ENCODE measurements around the gene LDLRAD4. TPM values are rescaled to one million over a fixed set of nuclear protein-coding genes. Genes with fewer than 3 reads are reported as not detected.

Gene LDLRAD4
- total and polyA plus RNA-seq, 2 donors (not counting 1 experiment from before 2014, with no cell fraction given) = 13.9 to 35.7 TPM

DNA sequence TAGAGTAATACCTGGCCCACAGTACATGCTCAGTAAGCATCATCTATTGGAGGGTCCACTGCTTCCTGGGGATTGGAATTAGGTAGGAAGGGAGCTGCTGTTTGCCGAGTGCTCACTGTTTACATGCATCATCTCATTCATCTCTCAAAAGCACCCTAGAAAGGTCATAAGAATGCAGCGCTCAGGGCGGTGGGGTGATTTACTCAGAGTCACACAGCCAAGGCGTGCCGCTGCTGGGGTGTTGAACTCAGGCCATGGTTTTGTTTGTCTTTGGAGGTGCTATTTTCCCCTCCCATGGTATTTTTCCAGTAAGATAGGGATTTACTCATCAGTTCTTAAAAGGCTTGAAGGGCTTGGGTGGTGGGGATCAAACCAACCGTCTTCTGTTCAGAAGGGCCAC, 227.5 kb downstream of the LDLRAD4 start:
- H2AFZ ChIP-seq (ENCODE audit: insufficient read depth, low read depth, low read length, poor library complexity, severe bottlenecking) = no peak overlapping the region
- no peak overlapping the region for H3K27ac ChIP-seq (ENCODE audit: low read length in 2 of 2)
- CTCF ChIA-PET = no interaction called here
- TF ChIP-seq, protein P1, sequence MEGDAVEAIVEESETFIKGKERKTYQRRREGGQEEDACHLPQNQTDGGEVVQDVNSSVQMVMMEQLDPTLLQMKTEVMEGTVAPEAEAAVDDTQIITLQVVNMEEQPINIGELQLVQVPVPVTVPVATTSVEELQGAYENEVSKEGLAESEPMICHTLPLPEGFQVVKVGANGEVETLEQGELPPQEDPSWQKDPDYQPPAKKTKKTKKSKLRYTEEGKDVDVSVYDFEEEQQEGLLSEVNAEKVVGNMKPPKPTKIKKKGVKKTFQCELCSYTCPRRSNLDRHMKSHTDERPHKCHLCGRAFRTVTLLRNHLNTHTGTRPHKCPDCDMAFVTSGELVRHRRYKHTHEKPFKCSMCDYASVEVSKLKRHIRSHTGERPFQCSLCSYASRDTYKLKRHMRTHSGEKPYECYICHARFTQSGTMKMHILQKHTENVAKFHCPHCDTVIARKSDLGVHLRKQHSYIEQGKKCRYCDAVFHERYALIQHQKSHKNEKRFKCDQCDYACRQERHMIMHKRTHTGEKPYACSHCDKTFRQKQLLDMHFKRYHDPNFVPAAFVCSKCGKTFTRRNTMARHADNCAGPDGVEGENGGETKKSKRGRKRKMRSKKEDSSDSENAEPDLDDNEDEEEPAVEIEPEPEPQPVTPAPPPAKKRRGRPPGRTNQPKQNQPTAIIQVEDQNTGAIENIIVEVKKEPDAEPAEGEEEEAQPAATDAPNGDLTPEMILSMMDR (IDR thresholded peaks at IDR 0.05) = no peak
- no peak for TF ChIP-seq EZH2 (IDR thresholded peaks at IDR 0.05; ENCODE audit: borderline replicate concordance, insufficient read depth, low read depth, low read length, poor library complexity, severe bottlenecking)
- no peaks in the 10 kb centered on the region for H3K36me3 ChIP-seq (replicated peaks in 1 of 2; ENCODE audit: control extremely low read depth in 1 of 2, control insufficient read depth in 1 of 2, extremely low read depth in 1 of 2, insufficient read depth in 2 of 2, low read length in 1 of 2)
- peaks cover 7 to 12% of the 10 kb centered on the region in 2 donors for H3K4me1 ChIP-seq (ENCODE audit: control insufficient read depth in 2 of 2, insufficient read depth in 2 of 2, low read length in 2 of 2)
- no peaks in the 10 kb centered on the region for H4K20me1 ChIP-seq (ENCODE audit: control insufficient read depth, insufficient read depth, low read length, poor library complexity, severe bottlenecking)
- Mint-ChIP-seq H3K4me3 (no peak overlapping the region), H3K27me3 (peaks cover 27% of the 10 kb centered on the region), H3K4me1 (peaks cover 13% of the 10 kb centered on the region), H3K27ac (no peak overlapping the region), H3K9me3 (ENCODE audit: insufficient read depth) (no peaks in the 10 kb centered on the region)
- intact Hi-C loops (cut with micrococcal nuclease) = no loop called here
- no peak overlapping the region for H3K4me2 ChIP-seq (replicated peaks; ENCODE audit: low read depth, low read length, poor library complexity, severe bottlenecking)
- no peak for DNase-seq
- H3K79me2 ChIP-seq (ENCODE audit: control insufficient read depth, insufficient read depth, low read length) = no peaks in the 10 kb centered on the region
- POLR2A ChIA-PET = no interaction called here
- no peak for ATAC-seq (ENCODE audit: low read depth)
- no peak overlapping the region for H3K4me3 ChIP-seq (ENCODE audit: control extremely low read depth in 1 of 5, extremely low read depth in 1 of 5, insufficient read depth in 1 of 5, low read depth in 2 of 5, low read length in 4 of 5)
- H3K9ac ChIP-seq (ENCODE audit: low read length) = no peak overlapping the region
- no peaks in the 10 kb centered on the region for H3K9me3 ChIP-seq (ENCODE audit: control extremely low read depth in 1 of 3, control insufficient read depth in 2 of 3, insufficient read depth in 1 of 3, low read length in 2 of 3)
- no CpG with 5 or more reads among the region's 6 CpGs for WGBS (ENCODE audit: insufficient coverage)
- peaks cover 0 to 3% (median 0%) of the 10 kb centered on the region in 4 experiments for H3K27me3 ChIP-seq (replicated peaks in 1 of 4; ENCODE audit: control extremely low read depth in 1 of 4, control insufficient read depth in 3 of 4, insufficient read depth in 4 of 4, low read length in 3 of 4)

DNA sequence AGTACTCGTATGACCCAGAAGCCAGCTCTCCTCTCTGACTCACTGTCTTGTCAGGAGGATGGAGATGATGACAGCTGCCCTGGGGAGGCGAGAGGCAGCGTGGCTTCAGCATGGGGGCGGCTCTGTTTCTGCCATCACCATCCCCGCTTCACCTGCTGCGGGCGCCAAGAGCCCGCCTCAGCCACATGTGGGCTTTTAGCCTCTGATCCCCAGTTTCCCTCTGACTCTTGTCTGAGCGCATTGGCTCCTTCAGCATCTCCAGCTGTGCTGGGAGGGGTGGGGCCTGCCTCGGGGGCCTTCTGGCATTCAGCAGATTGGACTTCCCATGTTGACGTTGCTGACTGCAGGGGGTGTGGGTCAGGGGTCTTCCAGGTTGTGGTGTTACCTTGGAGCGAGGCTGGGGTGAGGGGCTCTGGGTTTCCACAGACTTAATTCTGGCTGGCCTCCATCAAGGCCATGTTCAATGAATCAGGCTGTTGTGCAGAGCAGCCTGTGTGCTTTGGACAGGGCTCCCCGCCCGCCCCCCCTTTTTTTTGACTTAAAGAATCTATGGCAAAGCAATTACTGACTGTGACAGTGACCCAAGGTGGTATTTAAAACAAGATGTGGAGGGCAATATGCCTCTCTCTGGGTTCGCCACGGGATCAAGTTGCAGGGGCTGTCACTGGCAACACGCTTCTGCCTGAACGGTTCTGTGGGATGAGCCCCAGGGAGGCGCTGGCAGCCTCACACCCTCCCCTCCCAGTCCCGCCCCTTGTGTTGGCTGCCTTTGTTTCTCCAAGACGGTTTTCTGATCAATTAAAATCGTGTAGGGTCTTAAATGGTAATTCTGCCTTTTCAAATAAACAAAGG, 228.3 kb downstream of the LDLRAD4 start:
- CTCF ChIA-PET = interaction anchor here (0.6 to 1.0 kb wide), 2 partner anchors 231 to 1623 kb away, joined by 4 to 5 read pairs; no protein-coding TSS in a partner anchor
- Mint-ChIP-seq H3K27me3 (peaks cover 25% of the 10 kb centered on the region), H3K4me1 (peaks cover 13% of the 10 kb centered on the region), H3K4me3 (no peak overlapping the region), H3K27ac (no peak overlapping the region), H3K9me3 (ENCODE audit: insufficient read depth) (no peaks in the 10 kb centered on the region)
- Histone ChIP-seq H3K4me2 (replicated peaks; ENCODE audit: low read depth, low read length, poor library complexity, severe bottlenecking) (no peak overlapping the region), H3K27ac (ENCODE audit: low read length in 2 of 2) (no peak overlapping the region), H3K27me3 (replicated peaks in 1 of 4; ENCODE audit: control extremely low read depth in 1 of 4, control insufficient read depth in 3 of 4, insufficient read depth in 4 of 4, low read length in 3 of 4) (peaks cover 0 to 3% (median 0%) of the 10 kb centered on the region in 4 experiments), H2AFZ (ENCODE audit: insufficient read depth, low read depth, low read length, poor library complexity, severe bottlenecking) (no peak overlapping the region), H3K4me1 (ENCODE audit: control insufficient read depth in 2 of 2, insufficient read depth in 2 of 2, low read length in 2 of 2) (peaks cover 7 to 12% of the 10 kb centered on the region in 2 donors), H3K9me3 (ENCODE audit: control extremely low read depth in 1 of 3, control insufficient read depth in 2 of 3, insufficient read depth in 1 of 3, low read length in 2 of 3) (no peaks in the 10 kb centered on the region), H3K79me2 (ENCODE audit: control insufficient read depth, insufficient read depth, low read length) (no peaks in the 10 kb centered on the region), H3K36me3 (replicated peaks in 1 of 2; ENCODE audit: control extremely low read depth in 1 of 2, control insufficient read depth in 1 of 2, extremely low read depth in 1 of 2, insufficient read depth in 2 of 2, low read length in 1 of 2) (no peaks in the 10 kb centered on the region), H4K20me1 (ENCODE audit: control insufficient read depth, insufficient read depth, low read length, poor library complexity, severe bottlenecking) (no peaks in the 10 kb centered on the region), H3K4me3 (ENCODE audit: control extremely low read depth in 1 of 5, extremely low read depth in 1 of 5, insufficient read depth in 1 of 5, low read depth in 2 of 5, low read length in 4 of 5) (no peak overlapping the region), H3K9ac (ENCODE audit: low read length) (no peak overlapping the region)
- POLR2A ChIA-PET = no interaction called here
- 90% methylated on average over 16 of the region's 22 CpGs for WGBS (ENCODE audit: insufficient coverage)
- DNase-seq = no peak
- ATAC-seq (ENCODE audit: low read depth) = no peak
- intact Hi-C loops (cut with micrococcal nuclease) = no loop called here
- TF ChIP-seq EZH2 (IDR thresholded peaks at IDR 0.05; ENCODE audit: borderline replicate concordance, insufficient read depth, low read depth, low read length, poor library complexity, severe bottlenecking) = no peak
- TF ChIP-seq, protein P1 (IDR thresholded peaks at IDR 0.05) = no peak
